Nephron progenitor cell (in vitro differentiated cells): ENCODE measurements around the gene SCAMP2.

Experiments used
- DNase-seq: peaks from one replicate; pipeline ENCODE4 v3.0.0; 2021
- H3K27ac Mint-ChIP-seq: 2 replicates; pipeline ENCODE4 v1.8.0; 2021; ENCODE audit warnings: mild to moderate bottlenecking, moderate library complexity, mixed read lengths
- H3K27me3 Mint-ChIP-seq: 2 replicates; pipeline ENCODE4 v1.8.0; 2021; ENCODE audit warnings: mild to moderate bottlenecking, low read depth, mixed read lengths; ENCODE audit not compliant: poor library complexity
- H3K36me3 Mint-ChIP-seq: 2 replicates; pipeline ENCODE4 v1.8.0; 2021; ENCODE audit warnings: low read depth, mixed read lengths
- H3K4me1 Mint-ChIP-seq: 2 replicates; pipeline ENCODE4 v1.8.0; 2021; ENCODE audit warnings: mixed read lengths
- H3K4me3 Mint-ChIP-seq: 2 replicates; pipeline ENCODE4 v1.8.0; 2021; ENCODE audit warnings: mild to moderate bottlenecking, moderate library complexity, mixed read lengths
- H3K9me3 Mint-ChIP-seq: 2 replicates; pipeline ENCODE4 v1.8.0; 2021; ENCODE audit warnings: mild to moderate bottlenecking, moderate library complexity, mixed read lengths
- CTCF ChIP-seq: fragments of 200-600 bp; sonication (generic); IDR thresholded peaks from 2 replicates; pipeline ENCODE4 v1.5.0; 2021; ENCODE audit warnings: antibody characterized with exemption

The SCAMP2 gene

GRCh38 chr15:74869372-74869725, 3.8 kb downstream of the SCAMP2 start:
- no peak overlapping the region for H3K4me3 Mint-ChIP-seq
- H3K36me3 Mint-ChIP-seq: peaks cover 15% of the 10 kb centered on the region
- peaks cover 39% of the 10 kb centered on the region for H3K4me1 Mint-ChIP-seq
- H3K27ac Mint-ChIP-seq: no peak overlapping the region
- H3K9me3 Mint-ChIP-seq: peaks cover 6% of the 10 kb centered on the region
- TF ChIP-seq CTCF: no peak
- no peak for DNase-seq
- peaks cover 2% of the 10 kb centered on the region for H3K27me3 Mint-ChIP-seq

- Mint-ChIP-seq H3K27ac (no peak overlapping the region), H3K4me1 (peaks cover 39% of the 10 kb centered on the region), H3K27me3 (peaks cover 2% of the 10 kb centered on the region), H3K4me3 (no peak overlapping the region), H3K36me3 (peaks cover 15% of the 10 kb centered on the region), H3K9me3 (peaks cover 6% of the 10 kb centered on the region)
- no peak for TF ChIP-seq CTCF
- DNase-seq: no peak
Observed at GRCh38 chr15:74868059-74868458, 5.1 kb downstream of the SCAMP2 start.

GRCh38 chr15:74867466-74868038, 5.6 kb downstream of the SCAMP2 start:
- H3K27ac Mint-ChIP-seq: no peak overlapping the region
- H3K27me3 Mint-ChIP-seq: peaks cover 2% of the 10 kb centered on the region
- TF ChIP-seq CTCF: no peak
- H3K9me3 Mint-ChIP-seq: peaks cover 6% of the 10 kb centered on the region
- no peak overlapping the region for H3K4me3 Mint-ChIP-seq
- peaks cover 15% of the 10 kb centered on the region for H3K36me3 Mint-ChIP-seq
- DNase-seq: no peak
- peaks cover 34% of the 10 kb centered on the region for H3K4me1 Mint-ChIP-seq

- H3K36me3 Mint-ChIP-seq: peaks cover 15% of the 10 kb centered on the region
- no peak for DNase-seq
- no peak overlapping the region for H3K4me3 Mint-ChIP-seq
- no peak overlapping the region for H3K27ac Mint-ChIP-seq
- peaks cover 2% of the 10 kb centered on the region for H3K27me3 Mint-ChIP-seq
- peaks cover 6% of the 10 kb centered on the region for H3K9me3 Mint-ChIP-seq
- H3K4me1 Mint-ChIP-seq: peaks cover 29% of the 10 kb centered on the region
- no peak for TF ChIP-seq CTCF
Observed at GRCh38 chr15:74866090-74866489, 7.1 kb downstream of the SCAMP2 start.

- Mint-ChIP-seq H3K4me3 (no peak overlapping the region), H3K27ac (peak overlapping the region; percentile 18), H3K36me3 (peaks cover 15% of the 10 kb centered on the region), H3K9me3 (peaks cover 6% of the 10 kb centered on the region), H3K27me3 (peaks cover 2% of the 10 kb centered on the region), H3K4me1 (peaks cover 23% of the 10 kb centered on the region)
- no peak for TF ChIP-seq CTCF
- no peak for DNase-seq
Observed at GRCh38 chr15:74865316-74865715, 7.8 kb downstream of the SCAMP2 start.

- Mint-ChIP-seq H3K27me3 (peaks cover 2% of the 10 kb centered on the region), H3K4me1 (peaks cover 19% of the 10 kb centered on the region), H3K4me3 (no peak overlapping the region), H3K27ac (no peak overlapping the region), H3K9me3 (peaks cover 6% of the 10 kb centered on the region), H3K36me3 (peaks cover 15% of the 10 kb centered on the region)
- no peak for TF ChIP-seq CTCF
- no peak for DNase-seq
Observed at GRCh38 chr15:74864296-74864695, 8.9 kb downstream of the SCAMP2 start.
